Activated naive CD4-positive, alpha-beta T cell treated with anti-CD3 and anti-CD28 coated beads for 36 hours (primary cell): ENCODE measurements around the gene SCML1. TPM values are rescaled to one million over a fixed set of nuclear protein-coding genes. Genes with fewer than 3 reads are reported as not detected.

ENCODE experiments used
- CTCF ChIA-PET: fragments of 350-600 bp; sonication (Branson Sonifier 250); formaldehyde crosslinking; loops from one replicate; lab custom pipeline; 2021; ENCODE audit warnings: antibody characterized with exemption; lab: Charles Lee
- DNase-seq: peaks from one replicate; pipeline ENCODE4 v3.0.0-alpha.2; 2020
- H3K27ac Mint-ChIP-seq: one replicate; pipeline ENCODE4 v1.8.0; 2021; ENCODE audit warnings: mild to moderate bottlenecking, mixed read lengths
- H3K27me3 Mint-ChIP-seq: one replicate; pipeline ENCODE4 v1.8.0; 2021; ENCODE audit warnings: low read depth, mixed read lengths
- H3K36me3 Mint-ChIP-seq: one replicate; pipeline ENCODE4 v1.8.0; 2021; ENCODE audit warnings: low read depth, mixed read lengths
- H3K4me1 Mint-ChIP-seq: one replicate; pipeline ENCODE4 v1.8.0; 2021; ENCODE audit warnings: low read depth, mixed read lengths
- H3K4me3 Mint-ChIP-seq: one replicate; pipeline ENCODE4 v1.8.0; 2021; ENCODE audit warnings: mild to moderate bottlenecking, moderate library complexity, mixed read lengths
- H3K9me3 Mint-ChIP-seq: one replicate; pipeline ENCODE4 v1.8.0; 2021; ENCODE audit warnings: mixed read lengths
- intact Hi-C: fragments of 100-400 bp; cut with micrococcal nuclease; formaldehyde crosslinking; loops from one replicate; pipeline ENCODE4 v1.15.1; 2023
- total RNA-seq, 2 experiments: library from RNA; stranded (reverse); gene quantifications; one replicate each; pipeline ENCODE4 v1.2.3, GENCODE V29; 2021

The SCML1 gene
- total RNA-seq, 2 experiments from 2014 or later, result 11.4 to 11.8 TPM

- Mint-ChIP-seq H3K4me3 (no peak overlapping the region), H3K9me3 (no peaks in the 10 kb centered on the region), H3K27ac (no peak overlapping the region), H3K4me1 (peaks cover 42% of the 10 kb centered on the region), H3K27me3 (no peaks in the 10 kb centered on the region), H3K36me3 (no peaks in the 10 kb centered on the region)
- CTCF ChIA-PET, result no interaction called here
- DNase-seq, result no peak
- intact Hi-C loops, result loop anchor here (10.0 kb wide), 1 partner anchor 204 kb away; no protein-coding TSS in a partner anchor
These were observed 3.8 kb downstream of the SCML1 start for GRCh38 chrX:17741123-17741511.

GRCh38 chrX:17743913-17744312 is 6.6 kb downstream of the SCML1 start:
- Mint-ChIP-seq H3K4me3 (no peak overlapping the region), H3K27ac (no peak overlapping the region), H3K36me3 (no peaks in the 10 kb centered on the region), H3K9me3 (no peaks in the 10 kb centered on the region), H3K27me3 (no peaks in the 10 kb centered on the region), H3K4me1 (peaks cover 44% of the 10 kb centered on the region)
- intact Hi-C loops, result loop anchor here (10.0 kb wide), 1 partner anchor 201 kb away; no protein-coding TSS in a partner anchor
- CTCF ChIA-PET, result no interaction called here
- no peak for DNase-seq

- no peaks in the 10 kb centered on the region for H3K27me3 Mint-ChIP-seq
- intact Hi-C loops, result loop anchor here (1.0 to 10.0 kb wide), 3 partner anchors 43 to 632 kb away; no protein-coding TSS in a partner anchor
- H3K36me3 Mint-ChIP-seq, result no peaks in the 10 kb centered on the region
- H3K4me1 Mint-ChIP-seq, result peaks cover 35% of the 10 kb centered on the region
- CTCF ChIA-PET, result interaction anchor here (0.6 to 1.0 kb wide), 4 partner anchors 33 to 640 kb away, joined by 3 read pairs; partner anchors contain the start of gene SCML2
- no peaks in the 10 kb centered on the region for H3K9me3 Mint-ChIP-seq
- H3K4me3 Mint-ChIP-seq, result no peak overlapping the region
- H3K27ac Mint-ChIP-seq, result no peak overlapping the region
- no peak for DNase-seq
These were observed 7.7 kb downstream of the SCML1 start for GRCh38 chrX:17744896-17745523.

- Mint-ChIP-seq H3K4me1 (peaks cover 15% of the 10 kb centered on the region), H3K27ac (no peak overlapping the region), H3K36me3 (peaks cover 1% of the 10 kb centered on the region), H3K9me3 (no peaks in the 10 kb centered on the region), H3K27me3 (no peaks in the 10 kb centered on the region), H3K4me3 (no peak overlapping the region)
- intact Hi-C loops, result loop anchor here (5.0 to 10.0 kb wide), 2 partner anchors 197 to 630 kb away; no protein-coding TSS in a partner anchor
- CTCF ChIA-PET, result no interaction called here
- DNase-seq, result no peak
These were observed 10.4 kb downstream of the SCML1 start for GRCh38 chrX:17747692-17748091.

- Mint-ChIP-seq H3K4me1 (peaks cover 9% of the 10 kb centered on the region), H3K27ac (no peak overlapping the region), H3K27me3 (no peaks in the 10 kb centered on the region), H3K9me3 (no peaks in the 10 kb centered on the region), H3K36me3 (peaks cover 1% of the 10 kb centered on the region), H3K4me3 (no peak overlapping the region)
- intact Hi-C loops, result loop anchor here (5.0 to 10.0 kb wide), 2 partner anchors 196 to 629 kb away; no protein-coding TSS in a partner anchor
- DNase-seq, result no peak
- CTCF ChIA-PET, result interaction anchor here (1.0 to 1.1 kb wide), 2 partner anchors 11 to 629 kb away, joined by 3 to 4 read pairs; partner anchors contain the start of gene SCML1
These were observed 11.4 kb downstream of the SCML1 start for GRCh38 chrX:17748684-17749083.

GRCh38 chrX:17750436-17750835 is 13.1 kb downstream of the SCML1 start:
- CTCF ChIA-PET, result no interaction called here
- H3K27me3 Mint-ChIP-seq, result no peaks in the 10 kb centered on the region
- no peak overlapping the region for H3K27ac Mint-ChIP-seq
- no peak overlapping the region for H3K4me3 Mint-ChIP-seq
- intact Hi-C loops, result no loop called here
- peaks cover 1% of the 10 kb centered on the region for H3K36me3 Mint-ChIP-seq
- H3K9me3 Mint-ChIP-seq, result no peaks in the 10 kb centered on the region
- no peak for DNase-seq
- H3K4me1 Mint-ChIP-seq, result peaks cover 5% of the 10 kb centered on the region

- DNase-seq, result no peak
- intact Hi-C loops, result no loop called here
These were observed 21.1 kb downstream of the SCML1 start for GRCh38 chrX:17758382-17758781.

GRCh38 chrX:17759990-17760389 is 22.7 kb downstream of the SCML1 start:
- CTCF ChIA-PET, result no interaction called here
- no peak overlapping the region for H3K4me3 Mint-ChIP-seq
- H3K4me1 Mint-ChIP-seq, result peaks cover 10% of the 10 kb centered on the region
- H3K36me3 Mint-ChIP-seq, result no peaks in the 10 kb centered on the region
- intact Hi-C loops, result no loop called here
- no peaks in the 10 kb centered on the region for H3K9me3 Mint-ChIP-seq
- no peak overlapping the region for H3K27ac Mint-ChIP-seq
- H3K27me3 Mint-ChIP-seq, result no peaks in the 10 kb centered on the region
- no peak for DNase-seq

More at GRCh38 chrX:17758382-17758781, 21.1 kb downstream of the SCML1 start:
- Mint-ChIP-seq H3K4me3 (no peak overlapping the region), H3K27me3 (no peaks in the 10 kb centered on the region), H3K4me1 (peaks cover 10% of the 10 kb centered on the region), H3K27ac (no peak overlapping the region), H3K36me3 (no peaks in the 10 kb centered on the region), H3K9me3 (no peaks in the 10 kb centered on the region)
- CTCF ChIA-PET, result interaction anchor here (0.7 kb wide), 1 partner anchor 1957 kb away, joined by 3 read pairs; no protein-coding TSS in a partner anchor

- CTCF ChIA-PET, result no interaction called here
- Mint-ChIP-seq H3K4me3 (no peak overlapping the region), H3K9me3 (no peaks in the 10 kb centered on the region), H3K27ac (no peak overlapping the region), H3K36me3 (no peaks in the 10 kb centered on the region), H3K27me3 (no peaks in the 10 kb centered on the region), H3K4me1 (no peaks in the 10 kb centered on the region)
- intact Hi-C loops, result no loop called here
- DNase-seq, result no peak
These were observed 30.4 kb downstream of the SCML1 start for GRCh38 chrX:17767734-17768133.

GRCh38 chrX:17768997-17769396 is 31.7 kb downstream of the SCML1 start:
- CTCF ChIA-PET, result no interaction called here
- DNase-seq, result no peak

GRCh38 chrX:17769701-17770269 is 32.5 kb downstream of the SCML1 start:
- CTCF ChIA-PET, result no interaction called here
- H3K27me3 Mint-ChIP-seq, result no peaks in the 10 kb centered on the region
- no peaks in the 10 kb centered on the region for H3K36me3 Mint-ChIP-seq
- intact Hi-C loops, result no loop called here
- no peaks in the 10 kb centered on the region for H3K4me1 Mint-ChIP-seq
- H3K9me3 Mint-ChIP-seq, result no peaks in the 10 kb centered on the region
- H3K27ac Mint-ChIP-seq, result no peak overlapping the region
- H3K4me3 Mint-ChIP-seq, result no peak overlapping the region
- peak; percentile 24 for DNase-seq

More at GRCh38 chrX:17768997-17769396, 31.7 kb downstream of the SCML1 start:
- intact Hi-C loops, result no loop called here
- Mint-ChIP-seq H3K4me3 (no peak overlapping the region), H3K9me3 (no peaks in the 10 kb centered on the region), H3K36me3 (no peaks in the 10 kb centered on the region), H3K4me1 (no peaks in the 10 kb centered on the region), H3K27me3 (no peaks in the 10 kb centered on the region), H3K27ac (no peak overlapping the region)

GRCh38 chrX:17773221-17773876 is 36.1 kb downstream of the SCML1 start:
- Mint-ChIP-seq H3K4me1 (peaks cover 11% of the 10 kb centered on the region), H3K4me3 (no peak overlapping the region), H3K27me3 (no peaks in the 10 kb centered on the region), H3K9me3 (no peaks in the 10 kb centered on the region), H3K27ac (no peak overlapping the region), H3K36me3 (no peaks in the 10 kb centered on the region)
- intact Hi-C loops, result loop anchor here (2.0 kb wide), 1 partner anchor 37 kb away; the partner anchor contains the start of gene SCML1
- no peak for DNase-seq
- CTCF ChIA-PET, result no interaction called here
